Measurements from ENCODE around the gene LRMDA.
"Not testable (repeated sequence)": the region's sequence is repeated elsewhere in the genome, so short reads cannot be mapped to it uniquely, and the experiment has no call there.

Gene LRMDA

GRCh38 chr10:75726522-75727483 is 295.4 kb downstream of the LRMDA start:
- no peak for DNase-seq
- intact Hi-C loops (cut with DNase I), result no loop called here

- intact Hi-C loops (cut with DNase I), result no loop called here
- DNase-seq, result no peak
Measured at GRCh38 chr10:75730847-75731246, 299.4 kb downstream of the LRMDA start.

GRCh38 chr10:75733135-75733890 is 301.9 kb downstream of the LRMDA start:
- intact Hi-C loops (cut with DNase I), result no loop called here
- no peak for DNase-seq

GRCh38 chr10:75736151-75736640 is 304.8 kb downstream of the LRMDA start:
- intact Hi-C loops (cut with DNase I), result no loop called here
- no peak for DNase-seq

GRCh38 chr10:75736889-75737579 is 305.6 kb downstream of the LRMDA start:
- no peak for DNase-seq
- intact Hi-C loops (cut with DNase I), result no loop called here

GRCh38 chr10:75737580-75737949 is 306.1 kb downstream of the LRMDA start:
- no peak for DNase-seq
- intact Hi-C loops (cut with DNase I), result no loop called here

GRCh38 chr10:75738924-75739323 is 307.5 kb downstream of the LRMDA start:
- intact Hi-C loops (cut with DNase I), result no loop called here
- DNase-seq, result no peak

GRCh38 chr10:75739414-75740143 is 308.2 kb downstream of the LRMDA start:
- intact Hi-C loops (cut with DNase I), result no loop called here
- DNase-seq, result no peak

GRCh38 chr10:75740541-75740940 is 309.1 kb downstream of the LRMDA start:
- DNase-seq, result no peak
- intact Hi-C loops (cut with DNase I), result no loop called here

GRCh38 chr10:75742355-75742754 is 310.9 kb downstream of the LRMDA start:
- intact Hi-C loops (cut with DNase I), result no loop called here
- no peak for DNase-seq

GRCh38 chr10:75743291-75743778 is 311.9 kb downstream of the LRMDA start:
- intact Hi-C loops (cut with DNase I), result no loop called here
- DNase-seq, result no peak

- DNase-seq, result no peak
- intact Hi-C loops (cut with DNase I), result no loop called here
Measured at GRCh38 chr10:75744261-75744660, 312.8 kb downstream of the LRMDA start.

GRCh38 chr10:75746356-75746755 is 314.9 kb downstream of the LRMDA start:
- intact Hi-C loops (cut with DNase I), result no loop called here

GRCh38 chr10:75750093-75750875 is 318.9 kb downstream of the LRMDA start:
- DNase-seq; intact Hi-C loops (cut with DNase I): not testable (repeated sequence)

More at GRCh38 chr10:75746356-75746755, 314.9 kb downstream of the LRMDA start:
- DNase-seq, result no peak

GRCh38 chr10:75751232-75751631 is 319.8 kb downstream of the LRMDA start:
- intact Hi-C loops (cut with DNase I), result no loop called here
- DNase-seq, result no peak

- no peak for DNase-seq
- intact Hi-C loops (cut with DNase I), result no loop called here
Measured at GRCh38 chr10:75753621-75754020, 322.2 kb downstream of the LRMDA start.

- DNase-seq, result no peak
- intact Hi-C loops (cut with DNase I), result no loop called here
Measured at GRCh38 chr10:75754096-75754831, 322.8 kb downstream of the LRMDA start.
